Kidney tubule cell (primary cell): ENCODE measurements around the gene STAT5A.
"Not testable (repeated sequence)": the region's sequence is repeated elsewhere in the genome, so short reads cannot be mapped to it uniquely, and the experiment has no call there.

Source experiments
- DNase-seq: peaks from one replicate; pipeline ENCODE4 v3.0.0-alpha.2; 2018; ENCODE audit warnings: low spot score

The STAT5A gene

DNA sequence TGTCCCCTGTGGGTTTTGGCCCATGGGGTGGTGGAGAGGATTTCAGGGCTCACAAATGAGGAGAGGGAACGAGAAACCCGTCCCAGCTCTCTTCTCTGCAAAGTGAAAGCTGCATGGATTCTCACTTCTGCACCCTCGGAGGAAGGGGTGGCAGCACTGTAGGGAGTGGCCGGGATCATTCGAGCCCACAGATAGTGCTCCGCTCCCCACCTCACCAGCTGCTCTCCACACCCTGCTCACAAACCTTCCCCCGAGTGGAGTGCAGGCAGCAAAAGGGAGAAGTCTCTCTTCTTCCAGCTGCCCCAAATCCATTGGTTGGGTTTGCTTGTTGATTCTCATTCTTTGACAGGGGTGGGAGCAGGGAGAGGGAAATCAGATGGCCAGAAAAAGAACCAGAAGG is 20.1 kb downstream of the STAT5A start:
- DNase-seq: no peak

DNA sequence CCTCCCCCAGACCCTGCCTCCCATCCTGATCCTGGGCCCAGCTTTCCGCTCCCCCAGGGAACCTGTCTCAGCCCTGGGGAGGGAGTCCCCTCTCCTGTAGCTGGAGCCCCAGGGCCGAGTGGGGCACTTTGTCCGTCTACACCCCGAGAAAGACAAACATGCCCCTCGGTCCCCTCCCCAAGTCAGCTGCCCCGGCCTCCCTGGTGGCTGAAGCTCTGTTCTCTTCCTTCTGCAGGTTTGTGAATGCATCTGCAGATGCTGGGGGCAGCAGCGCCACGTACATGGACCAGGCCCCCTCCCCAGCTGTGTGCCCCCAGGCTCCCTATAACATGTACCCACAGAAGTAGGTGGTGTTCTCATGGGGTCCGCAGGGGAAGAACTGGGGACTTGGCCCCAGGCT is 20.8 kb downstream of the STAT5A start:
- no peak for DNase-seq

- DNase-seq: no peak
Observed at GRCh38 chr17:42309986-42310786, 21.9 kb downstream of the STAT5A start.

DNA sequence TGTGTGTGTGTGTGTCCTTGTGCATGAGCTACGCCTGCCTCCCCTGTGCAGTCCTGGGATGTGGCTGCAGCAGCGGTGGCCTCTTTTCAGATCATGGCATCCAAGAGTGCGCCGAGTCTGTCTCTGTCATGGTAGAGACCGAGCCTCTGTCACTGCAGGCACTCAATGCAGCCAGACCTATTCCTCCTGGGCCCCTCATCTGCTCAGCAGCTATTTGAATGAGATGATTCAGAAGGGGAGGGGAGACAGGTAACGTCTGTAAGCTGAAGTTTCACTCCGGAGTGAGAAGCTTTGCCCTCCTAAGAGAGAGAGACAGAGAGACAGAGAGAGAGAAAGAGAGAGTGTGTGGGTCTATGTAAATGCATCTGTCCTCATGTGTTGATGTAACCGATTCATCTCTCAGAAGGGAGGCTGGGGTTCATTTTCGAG is 22.5 kb downstream of the STAT5A start:
- DNase-seq: no peak

DNA sequence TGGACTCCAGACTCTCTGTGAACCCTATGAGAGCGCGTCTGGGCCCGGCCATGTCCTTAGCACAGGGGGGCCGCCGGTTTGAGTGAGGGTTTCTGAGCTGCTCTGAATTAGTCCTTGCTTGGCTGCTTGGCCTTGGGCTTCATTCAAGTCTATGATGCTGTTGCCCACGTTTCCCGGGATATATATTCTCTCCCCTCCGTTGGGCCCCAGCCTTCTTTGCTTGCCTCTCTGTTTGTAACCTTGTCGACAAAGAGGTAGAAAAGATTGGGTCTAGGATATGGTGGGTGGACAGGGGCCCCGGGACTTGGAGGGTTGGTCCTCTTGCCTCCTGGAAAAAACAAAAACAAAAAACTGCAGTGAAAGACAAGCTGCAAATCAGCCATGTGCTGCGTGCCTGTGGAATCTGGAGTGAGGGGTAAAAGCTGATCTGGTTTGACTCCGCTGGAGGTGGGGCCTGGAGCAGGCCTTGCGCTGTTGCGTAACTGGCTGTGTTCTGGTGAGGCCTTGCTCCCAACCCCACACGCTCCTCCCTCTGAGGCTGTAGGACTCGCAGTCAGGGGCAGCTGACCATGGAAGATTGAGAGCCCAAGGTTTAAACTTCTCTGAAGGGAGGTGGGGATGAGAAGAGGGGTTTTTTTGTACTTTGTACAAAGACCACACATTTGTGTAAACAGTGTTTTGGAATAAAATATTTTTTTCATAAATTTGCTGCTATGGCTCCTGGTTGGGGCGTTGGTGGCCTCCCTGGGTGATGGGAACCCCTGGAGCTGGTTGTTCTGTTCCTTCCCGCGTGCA is 23.1 kb downstream of the STAT5A start:
- peak; percentile 80 for DNase-seq

GRCh38 chr17:42312035-42312284 is 23.7 kb downstream of the STAT5A start:
- DNase-seq: no peak

- peak; percentile 81 for DNase-seq
Observed at GRCh38 chr17:42312285-42313130, 24.2 kb downstream of the STAT5A start.

- DNase-seq: no peak
Observed at GRCh38 chr17:42313389-42313772, 25.1 kb downstream of the STAT5A start.

GRCh38 chr17:42313773-42314566 is 25.7 kb downstream of the STAT5A start:
- DNase-seq: peak; percentile 43

GRCh38 chr17:42315402-42316156 is 27.3 kb downstream of the STAT5A start:
- DNase-seq: no peak

DNA sequence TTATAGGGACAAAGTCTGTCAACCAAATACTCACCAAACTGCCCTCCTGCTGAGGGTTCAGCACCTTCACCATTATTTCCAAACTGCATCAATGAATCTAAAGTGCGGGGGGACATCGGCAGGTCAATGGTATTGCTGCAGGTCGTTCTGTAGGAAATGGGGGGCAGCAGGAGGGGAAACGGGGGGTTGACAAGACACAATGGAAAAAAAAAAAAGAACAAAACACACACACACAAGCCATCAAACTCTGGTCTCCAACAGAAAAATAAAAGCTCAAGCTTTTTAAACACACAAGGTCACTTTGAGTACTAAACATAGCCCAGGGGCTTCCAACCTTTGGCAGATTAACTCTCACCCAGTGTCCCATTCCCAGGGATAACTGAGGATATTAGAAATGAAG is 28.5 kb downstream of the STAT5A start:
- DNase-seq: no peak

DNA sequence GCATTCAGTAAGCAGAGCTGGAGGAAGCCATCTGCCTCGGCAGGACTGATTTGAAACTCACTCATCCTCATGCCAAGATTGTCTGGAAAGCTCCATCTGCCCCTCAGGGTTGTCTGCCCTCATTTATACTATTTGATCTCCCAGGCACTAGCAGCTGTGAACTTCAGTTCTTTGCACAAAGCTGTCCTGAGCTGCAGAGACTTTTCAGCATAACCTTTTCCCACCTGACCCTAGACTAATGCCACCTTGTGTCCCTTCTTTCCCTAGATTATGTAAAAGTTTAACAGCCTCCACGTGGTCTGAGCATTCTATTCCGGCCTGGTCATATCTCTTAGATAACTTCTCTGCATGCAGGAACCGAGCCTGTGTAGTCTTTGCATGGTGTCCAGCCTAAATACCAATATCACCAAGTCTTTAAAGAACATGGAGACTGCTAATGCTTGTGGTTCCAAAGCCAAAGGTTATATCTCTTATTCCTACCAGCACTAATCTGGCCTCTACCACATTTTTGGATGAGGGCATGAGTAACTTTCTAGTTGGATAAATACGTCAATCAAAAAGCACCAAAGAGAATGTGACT is 29.1 kb downstream of the STAT5A start:
- DNase-seq: no peak

- not testable (repeated sequence) for DNase-seq
Observed at GRCh38 chr17:42317967-42318366, 29.7 kb downstream of the STAT5A start.

DNA sequence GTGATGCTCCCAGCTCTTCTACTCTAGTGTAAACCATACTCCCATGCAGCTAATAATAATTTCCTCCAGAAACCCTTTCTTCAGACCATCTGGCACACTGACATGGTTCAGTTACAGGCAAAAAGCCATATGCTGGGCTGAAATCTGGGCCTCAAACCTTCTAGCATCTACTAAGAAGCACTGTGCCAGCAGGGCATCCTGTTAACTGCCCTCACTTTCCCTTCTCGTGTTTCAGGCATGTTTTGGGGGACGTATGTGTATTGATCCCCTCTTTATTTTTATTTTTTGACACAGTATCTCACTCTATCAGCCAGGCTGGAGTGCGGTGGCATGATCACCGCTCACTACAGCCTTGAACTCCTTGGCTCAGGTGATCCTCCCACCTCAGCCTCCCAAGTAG is 33.3 kb downstream of the STAT5A start:
- DNase-seq: no peak

DNA sequence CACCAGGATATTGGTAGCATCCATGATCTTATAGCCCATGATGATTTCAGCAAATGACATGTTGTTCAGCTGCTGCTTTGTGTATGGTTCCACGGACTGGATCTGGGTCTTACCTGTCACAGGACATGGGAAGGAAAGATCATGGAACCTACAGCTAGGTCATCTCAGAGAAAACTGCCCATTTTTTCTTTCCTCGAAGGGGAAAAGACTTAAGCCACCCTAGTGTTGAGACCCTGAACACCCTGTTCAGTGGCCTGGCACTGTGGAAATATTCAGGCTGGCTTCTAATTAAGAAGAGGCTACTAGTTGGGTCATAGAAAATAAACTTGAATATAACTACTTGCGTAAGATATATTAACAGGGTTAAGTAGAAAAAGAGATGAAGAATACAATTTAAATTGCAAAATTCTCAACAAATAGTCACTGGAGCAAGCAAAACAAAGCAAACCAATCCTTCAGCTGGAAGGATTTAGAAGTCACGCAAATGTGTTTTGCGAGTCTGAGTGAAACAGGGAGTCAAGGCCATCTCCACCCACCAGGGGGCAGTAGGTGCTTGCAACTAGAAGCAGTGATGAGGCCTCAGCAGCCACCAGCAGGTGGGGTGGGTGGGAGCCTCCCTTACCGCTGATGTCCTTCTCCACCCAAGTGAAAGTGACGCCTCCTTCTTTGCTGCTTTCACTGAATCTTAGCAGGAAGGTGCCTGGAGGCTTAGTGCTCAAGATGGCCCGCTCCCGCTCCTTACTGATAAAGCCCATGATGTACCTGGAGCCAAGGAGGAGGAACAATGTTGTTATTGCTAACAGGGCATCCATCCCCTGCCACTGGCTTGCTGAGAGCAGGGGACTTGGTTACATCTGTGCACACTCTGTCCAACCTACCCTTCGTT is 34.3 kb downstream of the STAT5A start:
- peak; percentile 91 for DNase-seq

GRCh38 chr17:42323268-42323773 is 35.0 kb downstream of the STAT5A start:
- no peak for DNase-seq

GRCh38 chr17:42325026-42325425 is 36.7 kb downstream of the STAT5A start:
- DNase-seq: peak; percentile 92

GRCh38 chr17:42329025-42329976 is 41.0 kb downstream of the STAT5A start:
- DNase-seq: peak; percentile 93
